ENCODE results near the gene NCKAP5. TPM values are rescaled to one million over a fixed set of nuclear protein-coding genes. Genes with fewer than 3 reads are reported as not detected.

NCKAP5 gene
- polyA plus RNA-seq, 1 experiment: 2.1 TPM

DNA sequence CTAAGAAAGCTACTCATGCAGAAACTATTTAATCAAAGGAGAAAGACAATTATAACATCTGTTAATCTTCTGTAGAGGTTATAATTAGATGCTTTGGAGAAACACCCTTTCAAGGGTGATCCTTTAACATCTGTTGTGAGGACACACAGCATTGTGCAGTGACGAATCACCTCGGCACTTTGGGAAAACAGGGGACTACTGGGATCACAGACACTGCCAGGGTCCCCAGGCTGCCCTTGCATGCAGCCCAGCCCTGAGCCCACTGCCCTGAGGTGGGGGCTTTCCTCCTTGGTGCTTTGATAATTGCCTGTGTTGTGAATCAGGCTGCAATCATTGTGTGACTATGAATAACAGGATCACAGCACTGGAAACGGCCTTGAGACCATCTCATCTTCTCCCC, 10.6 kb downstream of the NCKAP5 start:
- TF ChIP-seq, protein P1, sequence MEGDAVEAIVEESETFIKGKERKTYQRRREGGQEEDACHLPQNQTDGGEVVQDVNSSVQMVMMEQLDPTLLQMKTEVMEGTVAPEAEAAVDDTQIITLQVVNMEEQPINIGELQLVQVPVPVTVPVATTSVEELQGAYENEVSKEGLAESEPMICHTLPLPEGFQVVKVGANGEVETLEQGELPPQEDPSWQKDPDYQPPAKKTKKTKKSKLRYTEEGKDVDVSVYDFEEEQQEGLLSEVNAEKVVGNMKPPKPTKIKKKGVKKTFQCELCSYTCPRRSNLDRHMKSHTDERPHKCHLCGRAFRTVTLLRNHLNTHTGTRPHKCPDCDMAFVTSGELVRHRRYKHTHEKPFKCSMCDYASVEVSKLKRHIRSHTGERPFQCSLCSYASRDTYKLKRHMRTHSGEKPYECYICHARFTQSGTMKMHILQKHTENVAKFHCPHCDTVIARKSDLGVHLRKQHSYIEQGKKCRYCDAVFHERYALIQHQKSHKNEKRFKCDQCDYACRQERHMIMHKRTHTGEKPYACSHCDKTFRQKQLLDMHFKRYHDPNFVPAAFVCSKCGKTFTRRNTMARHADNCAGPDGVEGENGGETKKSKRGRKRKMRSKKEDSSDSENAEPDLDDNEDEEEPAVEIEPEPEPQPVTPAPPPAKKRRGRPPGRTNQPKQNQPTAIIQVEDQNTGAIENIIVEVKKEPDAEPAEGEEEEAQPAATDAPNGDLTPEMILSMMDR (IDR thresholded peaks at IDR 0.05; ENCODE audit: insufficient read depth, low read depth, low read length): no peak
- H3K27me3 ChIP-seq (ENCODE audit: control insufficient read depth, insufficient read depth, low read length): no peaks in the 10 kb centered on the region
- no peaks in the 10 kb centered on the region for H3K36me3 ChIP-seq (ENCODE audit: control insufficient read depth, insufficient read depth, low read length)
- DNase-seq (ENCODE audit: low read depth): no peak
- no peak overlapping the region for H3K4me3 ChIP-seq (ENCODE audit: low read depth, low read length)
- ChIA-PET CTCF (interaction anchor here (1.1 kb wide), 1 partner anchor 135 kb away, joined by 3 read pairs; no protein-coding TSS in a partner anchor), POLR2A (no interaction called here)

DNA sequence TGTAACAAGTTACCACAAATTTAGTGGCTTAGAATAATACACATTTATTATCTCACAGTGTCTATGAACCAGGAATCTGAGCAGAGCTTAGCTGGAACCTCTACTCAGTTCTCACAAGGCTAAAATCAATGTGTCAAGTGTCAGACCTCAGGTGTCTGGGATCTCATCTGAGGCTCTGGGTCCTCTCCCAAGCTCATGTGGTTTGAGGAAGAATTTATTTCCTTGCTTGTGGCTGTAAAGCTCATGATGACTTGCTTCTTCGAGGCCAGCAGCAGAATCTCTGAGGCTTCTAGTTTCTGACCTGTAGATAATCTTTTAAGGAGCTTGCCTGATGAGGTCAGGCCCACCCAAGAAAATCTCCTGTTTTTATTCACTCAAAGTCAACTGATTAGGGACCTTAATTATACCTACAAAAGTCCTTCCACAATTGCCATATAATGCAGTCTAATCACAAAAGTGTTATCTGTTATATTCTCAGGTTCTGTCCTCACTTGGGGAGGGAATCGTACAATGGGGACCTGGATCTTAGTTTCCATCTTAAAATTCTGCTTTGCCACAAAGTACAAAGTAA, 14.3 kb downstream of the NCKAP5 start:
- POLR2A ChIA-PET: no interaction called here
- Histone ChIP-seq H3K4me3 (ENCODE audit: low read depth, low read length) (no peak overlapping the region), H3K36me3 (ENCODE audit: control insufficient read depth, insufficient read depth, low read length) (no peaks in the 10 kb centered on the region), H3K27me3 (ENCODE audit: control insufficient read depth, insufficient read depth, low read length) (no peaks in the 10 kb centered on the region)
- CTCF ChIA-PET: interaction anchor here (1.5 kb wide), 1 partner anchor 226 kb away, joined by 4 read pairs; no protein-coding TSS in a partner anchor
- DNase-seq (ENCODE audit: low read depth): no peak
- TF ChIP-seq, protein P1 (IDR thresholded peaks at IDR 0.05; ENCODE audit: insufficient read depth, low read depth, low read length): no peak

DNA sequence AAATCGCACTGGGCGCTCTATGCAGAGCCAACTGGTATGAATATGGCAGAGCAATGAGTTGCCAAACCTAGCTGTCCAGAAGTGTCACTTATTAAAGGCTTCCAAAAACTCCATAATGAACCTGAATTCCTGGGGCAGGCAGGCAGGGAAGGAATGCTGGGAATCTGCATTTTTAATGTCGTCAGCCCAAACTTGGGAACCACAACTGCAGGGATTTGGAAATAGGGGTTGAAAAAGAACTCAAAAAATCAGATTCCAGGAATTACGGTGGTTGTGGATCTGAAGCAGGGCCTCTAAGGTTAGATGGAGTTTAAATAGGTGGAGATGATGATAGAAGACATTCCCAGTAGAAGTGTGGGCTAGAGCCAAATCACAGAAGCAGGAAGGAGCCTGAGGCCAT, 15.0 kb downstream of the NCKAP5 start:
- CTCF ChIA-PET: no interaction called here
- DNase-seq (ENCODE audit: low read depth): peak; percentile 31
- Histone ChIP-seq H3K36me3 (ENCODE audit: control insufficient read depth, insufficient read depth, low read length) (no peaks in the 10 kb centered on the region), H3K27me3 (ENCODE audit: control insufficient read depth, insufficient read depth, low read length) (no peaks in the 10 kb centered on the region), H3K4me3 (ENCODE audit: low read depth, low read length) (no peak overlapping the region)
- POLR2A ChIA-PET: no interaction called here
- TF ChIP-seq, protein P1 (IDR thresholded peaks at IDR 0.05; ENCODE audit: insufficient read depth, low read depth, low read length): no peak

DNA sequence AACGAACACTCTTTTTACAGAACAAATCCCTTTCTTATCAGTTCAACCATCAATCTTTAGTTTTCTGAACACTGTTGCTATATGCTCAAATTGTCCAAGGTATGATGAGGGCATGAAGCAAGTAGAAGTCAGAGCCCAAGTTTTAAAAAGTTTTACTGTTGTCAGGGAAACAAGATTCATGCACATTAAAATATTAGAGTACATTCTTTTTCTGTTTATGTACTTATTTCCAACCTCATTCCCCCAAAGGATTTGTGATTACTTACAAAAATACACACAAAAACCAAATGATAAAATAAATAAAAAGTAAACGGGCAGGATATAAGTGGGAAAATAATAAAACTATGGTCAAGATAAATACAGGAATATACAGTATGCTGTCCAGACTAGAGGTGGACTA, 15.4 kb downstream of the NCKAP5 start:
- POLR2A ChIA-PET: no interaction called here
- TF ChIP-seq, protein P1 (IDR thresholded peaks at IDR 0.05; ENCODE audit: insufficient read depth, low read depth, low read length): no peak

DNA sequence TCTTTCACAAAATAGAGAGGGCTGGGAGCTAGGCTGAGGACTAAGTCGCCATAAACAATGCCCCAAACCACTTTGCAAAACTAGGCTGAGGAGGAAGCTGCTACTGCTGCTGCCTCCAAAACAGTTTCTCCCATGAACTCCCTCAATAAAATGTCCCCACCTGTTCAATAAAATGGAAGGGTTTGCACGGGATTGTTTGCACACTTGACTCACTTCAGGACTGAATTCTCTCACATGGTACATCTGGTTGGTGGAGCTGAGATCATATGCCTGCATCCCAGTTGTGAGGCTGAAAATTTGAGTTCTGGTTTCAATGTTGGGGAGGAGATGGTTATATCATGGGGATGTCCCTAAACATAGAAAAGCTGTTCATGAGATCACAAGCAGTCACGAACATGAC, 26.5 kb downstream of the NCKAP5 start:
- TF ChIP-seq, protein P1 (IDR thresholded peaks at IDR 0.05; ENCODE audit: insufficient read depth, low read depth, low read length): no peak
- no peaks in the 10 kb centered on the region for H3K36me3 ChIP-seq (ENCODE audit: control insufficient read depth, insufficient read depth, low read length)
- DNase-seq (ENCODE audit: low read depth): no peak
- H3K4me3 ChIP-seq (ENCODE audit: low read depth, low read length): no peak overlapping the region
- POLR2A ChIA-PET: no interaction called here
- CTCF ChIA-PET: interaction anchor here (0.7 kb wide), 1 partner anchor 25 kb away, joined by 3 read pairs; no protein-coding TSS in a partner anchor
- H3K27me3 ChIP-seq (ENCODE audit: control insufficient read depth, insufficient read depth, low read length): no peaks in the 10 kb centered on the region

More for the DNA sequence above, 15.4 kb downstream of the NCKAP5 start:
- Histone ChIP-seq H3K36me3 (ENCODE audit: control insufficient read depth, insufficient read depth, low read length) (no peaks in the 10 kb centered on the region), H3K4me3 (ENCODE audit: low read depth, low read length) (no peak overlapping the region), H3K27me3 (ENCODE audit: control insufficient read depth, insufficient read depth, low read length) (no peaks in the 10 kb centered on the region)
- CTCF ChIA-PET: no interaction called here
- DNase-seq (ENCODE audit: low read depth): no peak
